ENCODE data around the gene STUM. TPM values are rescaled to one million over a fixed set of nuclear protein-coding genes. Genes with fewer than 3 reads are reported as not detected.

The STUM gene
- total and polyA plus RNA-seq, 8 donors = 0.15 to 2.1 (median 1.4) TPM

GRCh38 chr1:226600254-226600653 lies 51.7 kb downstream of the STUM start:
- intact Hi-C loops (cut with DNase I) = loop anchor here in 1 of 2 donors (10.0 kb wide), 1 partner anchor 175 kb away; no protein-coding TSS in a partner anchor
- H3K4me1 ChIP-seq = peaks cover 3 to 14% of the 10 kb centered on the region in 2 donors
- no peak overlapping the region for H3K4me3 ChIP-seq
- no peak for TF ChIP-seq CTCF (IDR thresholded peaks at IDR 0.05)
- H3K9me3 ChIP-seq = peaks cover 0 to 2% of the 10 kb centered on the region in 2 donors
- H3K36me3 ChIP-seq = no peaks in the 10 kb centered on the region
- no peaks in the 10 kb centered on the region for H3K27me3 ChIP-seq
- no peak for ATAC-seq
- H3K27ac ChIP-seq = no peak overlapping the region
- DNase-seq = no peak

GRCh38 chr1:226601456-226601855 lies 52.9 kb downstream of the STUM start:
- no peak for DNase-seq
- no peak overlapping the region for H3K27ac ChIP-seq
- H3K4me1 ChIP-seq = peaks cover 3 to 14% of the 10 kb centered on the region in 2 donors
- TF ChIP-seq CTCF (IDR thresholded peaks at IDR 0.05) = no peak
- H3K4me3 ChIP-seq = no peak overlapping the region
- H3K9me3 ChIP-seq = no peaks in the 10 kb centered on the region
- no peaks in the 10 kb centered on the region for H3K36me3 ChIP-seq
- no peaks in the 10 kb centered on the region for H3K27me3 ChIP-seq
- intact Hi-C loops (cut with DNase I) = loop anchor here in 1 of 2 donors (10.0 kb wide), 1 partner anchor 177 kb away; no protein-coding TSS in a partner anchor
- no peak for ATAC-seq

- Histone ChIP-seq H3K4me3 (no peak overlapping the region), H3K27me3 (no peaks in the 10 kb centered on the region), H3K36me3 (no peaks in the 10 kb centered on the region), H3K27ac (no peak overlapping the region), H3K9me3 (no peaks in the 10 kb centered on the region), H3K4me1 (peaks cover 3 to 14% of the 10 kb centered on the region in 2 donors)
- intact Hi-C loops (cut with DNase I) = loop anchor here in 1 of 2 donors (10.0 kb wide), 1 partner anchor 178 kb away; no protein-coding TSS in a partner anchor
- ATAC-seq (peak; percentile 31), DNase-seq (peak in 2 of 4 donors; percentile 27 to 33)
- TF ChIP-seq CTCF (IDR thresholded peaks at IDR 0.05) = no peak
These were observed 53.8 kb downstream of the STUM start for GRCh38 chr1:226602186-226603021.

GRCh38 chr1:226603022-226603857 lies 54.7 kb downstream of the STUM start:
- H3K9me3 ChIP-seq = no peaks in the 10 kb centered on the region
- DNase-seq = peak in 2 of 4 donors; percentile 24 to 52
- H3K4me1 ChIP-seq = peaks cover 3 to 14% of the 10 kb centered on the region in 2 donors
- intact Hi-C loops (cut with DNase I) = loop anchor here in 1 of 2 donors (10.0 kb wide), 1 partner anchor 178 kb away; no protein-coding TSS in a partner anchor
- peak; percentile 31 for ATAC-seq
- no peak overlapping the region for H3K4me3 ChIP-seq
- H3K36me3 ChIP-seq = no peaks in the 10 kb centered on the region
- H3K27me3 ChIP-seq = no peaks in the 10 kb centered on the region
- no peak for TF ChIP-seq CTCF (IDR thresholded peaks at IDR 0.05)
- H3K27ac ChIP-seq = no peak overlapping the region

All from left lung (tissue), 10 donors.